Measurements from ENCODE around the gene OR8A1. TPM values are rescaled to one million over a fixed set of nuclear protein-coding genes. Genes with fewer than 3 reads are reported as not detected.

OR8A1 gene
- total RNA-seq, 1 experiment from 2014 or later, result not detected

- Histone ChIP-seq H3K9me3 (ENCODE audit: insufficient read depth, low read depth) (no peaks in the 10 kb centered on the region), H3F3A (ENCODE audit: insufficient read depth, low read depth) (no peaks in the 10 kb centered on the region), H3K9me2 (ENCODE audit: insufficient read depth) (no peaks in the 10 kb centered on the region; the same call in 1 of the 2 replicates), H2AFZ (no peak overlapping the region), H3K4me2 (no peak overlapping the region), H3K27me3 (ENCODE audit: insufficient read depth, low read depth) (peaks cover 45% of the 10 kb centered on the region), H3K79me2 (ENCODE audit: low read depth) (no peaks in the 10 kb centered on the region), H3K4me1 (replicated peaks; ENCODE audit: insufficient read depth) (no peaks in the 10 kb centered on the region), H4K20me1 (ENCODE audit: insufficient read depth) (no peaks in the 10 kb centered on the region), H3K4me3 (no peak overlapping the region), H3K36me3 (ENCODE audit: low read depth) (no peaks in the 10 kb centered on the region), H3K27ac (no peak overlapping the region)
- DNase-seq, result no peak
- no peak for TF ChIP-seq CTCF (conservative IDR thresholded peaks at IDR 0.05)
- TF ChIP-seq EZH2 (IDR thresholded peaks at IDR 0.05; ENCODE audit: low read depth), result no peak
- CTCF ChIA-PET, result no interaction called here
- intact Hi-C loops (cut with micrococcal nuclease; ENCODE audit: unreplicated experiment), result no loop called here
- BruUV-seq (replicated peaks), result no TSS peak
- POLR2A ChIA-PET (ENCODE audit: unreplicated experiment), result no interaction called here
These were observed 14.0 kb downstream of the OR8A1 start for GRCh38 chr11:124583781-124584180.

- intact Hi-C loops (cut with micrococcal nuclease; ENCODE audit: unreplicated experiment), result loop anchor here (5.0 kb wide), 1 partner anchor 513 kb away; no protein-coding TSS in a partner anchor
These were observed 15.0 kb downstream of the OR8A1 start for GRCh38 chr11:124584681-124585372.

GRCh38 chr11:124586238-124586860 is 16.6 kb downstream of the OR8A1 start:
- DNase-seq, result peak in 1 of 2 experiments; percentile 34
- intact Hi-C loops (cut with micrococcal nuclease; ENCODE audit: unreplicated experiment), result loop anchor here (1.0 to 5.0 kb wide), 2 partner anchors 170 to 514 kb away; no protein-coding TSS in a partner anchor
- Histone ChIP-seq H3F3A (ENCODE audit: insufficient read depth, low read depth) (no peaks in the 10 kb centered on the region), H3K4me2 (no peak overlapping the region), H4K20me1 (ENCODE audit: insufficient read depth) (no peaks in the 10 kb centered on the region), H3K27ac (no peak overlapping the region), H3K36me3 (ENCODE audit: low read depth) (no peaks in the 10 kb centered on the region), H3K79me2 (ENCODE audit: low read depth) (no peaks in the 10 kb centered on the region), H3K9me2 (ENCODE audit: insufficient read depth) (no peaks in the 10 kb centered on the region), H3K4me1 (replicated peaks; ENCODE audit: insufficient read depth) (no peaks in the 10 kb centered on the region), H3K27me3 (ENCODE audit: insufficient read depth, low read depth) (peaks cover 42% of the 10 kb centered on the region), H3K4me3 (no peak overlapping the region), H3K9me3 (ENCODE audit: insufficient read depth, low read depth) (no peaks in the 10 kb centered on the region), H2AFZ (no peak overlapping the region)
- CTCF ChIA-PET, result interaction anchor here (0.8 kb wide), 1 partner anchor 184 kb away, joined by 3 read pairs; no protein-coding TSS in a partner anchor
- POLR2A ChIA-PET (ENCODE audit: unreplicated experiment), result no interaction called here
- BruUV-seq (replicated peaks), result no TSS peak
- TF ChIP-seq EZH2 (IDR thresholded peaks at IDR 0.05; ENCODE audit: low read depth) (no peak), CTCF (conservative IDR thresholded peaks at IDR 0.05) (peak; percentile 73)

More at GRCh38 chr11:124584681-124585372, 15.0 kb downstream of the OR8A1 start:
- no peaks in the 10 kb centered on the region for H3K36me3 ChIP-seq (ENCODE audit: low read depth)
- no peak overlapping the region for H3K27ac ChIP-seq
- no peak for DNase-seq
- BruUV-seq (replicated peaks), result no TSS peak
- H3K9me3 ChIP-seq (ENCODE audit: insufficient read depth, low read depth), result no peaks in the 10 kb centered on the region
- no peak overlapping the region for H2AFZ ChIP-seq
- H3K79me2 ChIP-seq (ENCODE audit: low read depth), result no peaks in the 10 kb centered on the region
- no peaks in the 10 kb centered on the region for H4K20me1 ChIP-seq (ENCODE audit: insufficient read depth)
- no peaks in the 10 kb centered on the region; the same call in 1 of the 2 replicates for H3K9me2 ChIP-seq (ENCODE audit: insufficient read depth)
- H3K27me3 ChIP-seq (ENCODE audit: insufficient read depth, low read depth), result peaks cover 49% of the 10 kb centered on the region
- TF ChIP-seq CTCF (conservative IDR thresholded peaks at IDR 0.05) (no peak), EZH2 (IDR thresholded peaks at IDR 0.05; ENCODE audit: low read depth) (no peak)
- no peaks in the 10 kb centered on the region for H3F3A ChIP-seq (ENCODE audit: insufficient read depth, low read depth)
- H3K4me2 ChIP-seq, result no peak overlapping the region
- no peak overlapping the region for H3K4me3 ChIP-seq
- POLR2A ChIA-PET (ENCODE audit: unreplicated experiment), result interaction anchor here (0.6 kb wide), 1 partner anchor 974 kb away, joined by 3 read pairs; no protein-coding TSS in a partner anchor
- H3K4me1 ChIP-seq (replicated peaks; ENCODE audit: insufficient read depth), result no peaks in the 10 kb centered on the region
- CTCF ChIA-PET, result interaction anchor here (0.7 kb wide), 1 partner anchor 513 kb away, joined by 3 read pairs; no protein-coding TSS in a partner anchor

All from PC-9 (cell line).